CD4-positive, CD25-positive, alpha-beta regulatory T cell (primary cell): ENCODE data around the gene GYS1. TPM values are rescaled to one million over a fixed set of nuclear protein-coding genes. Genes with fewer than 3 reads are reported as not detected.
A peak's percentile ranks its signal among the peaks of the same experiment; 100 is the strongest.

Experiments
- ATAC-seq, 2 donors: fragments of 150-1000 bp; cut with Tn5 transposase; one replicate each; pipeline ENCODE4 v1.10.0; 2021; ENCODE audit warnings: low read depth in 2 of 2, moderate number of reproducible peaks in 2 of 2, moderate library complexity in 1 of 2
- DNase-seq, 3 donors: peaks; one replicate each; pipeline versions ENCODE4 v3.0.0 to v3.0.0-alpha.2; 2012 to 2022; ENCODE audit warnings: mixed read lengths in 1 of 3
- H3K27ac ChIP-seq: one replicate; pipeline ENCODE4 v1.7.0; 2013; ENCODE audit warnings: mild to moderate bottlenecking, low read length; ENCODE audit not compliant: insufficient read depth, poor library complexity, severe bottlenecking
- H3K27me3 ChIP-seq: one replicate; pipeline ENCODE4 v1.7.0; 2013; ENCODE audit warnings: low read length; ENCODE audit not compliant: control insufficient read depth, insufficient read depth
- H3K36me3 ChIP-seq: one replicate; pipeline ENCODE4 v1.7.0; 2013; ENCODE audit warnings: mild to moderate bottlenecking, low read length, moderate library complexity; ENCODE audit not compliant: control insufficient read depth, insufficient read depth
- H3K4me1 ChIP-seq: 2 replicates; pipeline ENCODE4 v1.7.0; 2013; ENCODE audit warnings: mild to moderate bottlenecking, low read length; ENCODE audit not compliant: insufficient read depth, control insufficient read depth, poor library complexity, severe bottlenecking
- H3K4me3 ChIP-seq: one replicate; pipeline ENCODE4 v1.7.0; 2013; ENCODE audit warnings: low read depth, mild to moderate bottlenecking, low read length, moderate library complexity
- H3K9me3 ChIP-seq, 2 experiments: 1 replicate in 1 of 2; 2 replicates in 1 of 2; pipeline ENCODE4 v1.7.0; 2013; ENCODE audit warnings: low read length in 2 of 2, mild to moderate bottlenecking in 1 of 2, moderate library complexity in 1 of 2; ENCODE audit not compliant: control insufficient read depth in 2 of 2
- H3K27ac Mint-ChIP-seq, 3 donors: one replicate each; pipeline ENCODE4 v1.8.0; 2020 to 2022; ENCODE audit warnings: mild to moderate bottlenecking in 3 of 3, mixed read lengths in 3 of 3, moderate library complexity in 2 of 3
- H3K27me3 Mint-ChIP-seq: one replicate; pipeline ENCODE4 v1.8.0; 2022; ENCODE audit warnings: mild to moderate bottlenecking, mixed read lengths
- H3K36me3 Mint-ChIP-seq: one replicate; pipeline ENCODE4 v1.8.0; 2020; ENCODE audit warnings: mixed read lengths
- H3K4me1 Mint-ChIP-seq, 4 donors: one replicate each; pipeline ENCODE4 v1.8.0; 2020 to 2022; ENCODE audit warnings: mixed read lengths in 4 of 4, mild to moderate bottlenecking in 1 of 4
- H3K4me3 Mint-ChIP-seq, 4 donors: one replicate each; pipeline ENCODE4 v1.8.0; 2020 to 2022; ENCODE audit warnings: mild to moderate bottlenecking in 4 of 4, mixed read lengths in 4 of 4, moderate library complexity in 3 of 4
- H3K9me3 Mint-ChIP-seq, 7 donors: one replicate each; pipeline ENCODE4 v1.8.0; 2020 to 2022; ENCODE audit warnings: mixed read lengths in 7 of 7, mild to moderate bottlenecking in 3 of 7, moderate library complexity in 2 of 7
- polyA plus RNA-seq, 4 donors: library from polyadenylated mRNA; unstranded; fragments of 300-500 nt; fragmentation: Illumina TruSeq; gene quantifications; one replicate each; pipeline ENCODE4 v1.2.3, GENCODE V29; 2021
- total RNA-seq: library from RNA; stranded (reverse); gene quantifications from one replicate; pipeline ENCODE4 v1.2.3, GENCODE V29; 2022

Gene GYS1
- total and polyA plus RNA-seq, 5 donors from 2014 or later = 24.5 to 37.1 (median 27.6) TPM

DNA sequence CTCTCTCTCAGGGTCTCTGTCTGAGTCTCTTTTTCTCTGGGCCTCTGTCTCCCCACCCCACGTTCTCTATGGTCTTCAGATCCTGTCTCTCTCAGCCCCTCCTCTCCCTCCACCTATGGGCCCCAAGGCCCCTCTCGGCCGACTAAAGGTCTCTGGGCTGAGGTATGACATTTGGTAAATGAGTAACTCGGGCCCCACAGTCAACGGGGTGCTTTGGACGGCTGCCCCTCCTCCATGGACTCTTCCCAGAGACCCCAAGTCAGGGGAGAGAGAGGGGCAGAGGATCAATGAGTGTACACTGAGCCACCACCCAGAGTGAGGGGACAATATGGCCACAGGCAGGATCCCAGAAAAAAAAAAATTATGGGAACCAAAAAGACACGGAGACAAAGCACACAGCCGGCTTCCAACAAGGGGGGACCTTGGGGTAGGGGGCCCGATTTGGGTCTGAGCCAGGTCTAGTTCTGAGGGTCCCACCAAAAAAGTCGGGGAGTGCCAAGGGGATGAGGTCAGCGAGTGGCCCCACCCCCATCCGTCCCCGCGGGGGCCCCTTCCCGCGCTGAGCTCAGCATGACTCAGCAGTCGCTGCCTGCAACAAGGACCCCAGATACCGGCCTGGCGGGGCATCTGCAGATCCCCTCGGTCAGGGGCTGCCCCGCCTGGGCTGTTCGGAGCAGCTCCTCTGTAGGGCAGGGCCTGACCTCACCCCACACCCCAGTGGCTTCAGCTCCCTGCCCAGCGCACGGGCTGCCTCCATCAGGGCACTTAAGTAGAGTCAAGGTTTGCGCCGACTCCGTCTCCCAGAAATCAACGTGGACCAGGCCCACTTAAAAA, 29.5 kb downstream of the GYS1 start:
- Mint-ChIP-seq H3K36me3 (peaks cover 8% of the 10 kb centered on the region), H3K4me3 (peak overlapping the region; percentile 99 to 100 (median 99)), H3K27ac (peak overlapping the region; percentile 94 to 98 (median 95)), H3K4me1 (peaks cover 4 to 67% (median 37%) of the 10 kb centered on the region in 4 donors), H3K9me3 (no peaks in the 10 kb centered on the region), H3K27me3 (peaks cover 7% of the 10 kb centered on the region)
- peak overlapping the region; percentile 82 for H3K27ac ChIP-seq
- no peaks in the 10 kb centered on the region for H3K9me3 ChIP-seq
- DNase-seq (peak in 2 of 3 donors; percentile 47 to 67), ATAC-seq (no peak)
- no peaks in the 10 kb centered on the region for H3K27me3 ChIP-seq
- peak overlapping the region; percentile 61 for H3K4me3 ChIP-seq
- H3K36me3 ChIP-seq = peaks cover 16% of the 10 kb centered on the region
- H3K4me1 ChIP-seq = peaks cover 52% of the 10 kb centered on the region

DNA sequence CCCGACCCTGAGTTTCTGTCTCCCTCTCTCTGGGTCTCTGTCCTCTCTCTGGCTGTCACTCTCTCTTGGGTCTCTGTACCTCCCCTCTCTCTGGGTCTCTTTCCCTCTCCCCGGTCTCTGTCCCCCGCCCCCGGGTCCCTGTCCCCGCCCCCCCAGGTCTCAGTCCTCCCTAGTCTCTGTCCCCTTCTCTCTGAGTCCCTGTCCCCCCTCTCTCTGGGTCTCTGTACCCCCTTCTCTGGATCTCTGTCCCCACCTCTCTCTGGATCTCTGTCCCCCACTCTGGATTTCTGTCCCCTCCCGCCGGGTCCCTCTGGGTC, 30.3 kb downstream of the GYS1 start:
- ATAC-seq = no peak

DNA sequence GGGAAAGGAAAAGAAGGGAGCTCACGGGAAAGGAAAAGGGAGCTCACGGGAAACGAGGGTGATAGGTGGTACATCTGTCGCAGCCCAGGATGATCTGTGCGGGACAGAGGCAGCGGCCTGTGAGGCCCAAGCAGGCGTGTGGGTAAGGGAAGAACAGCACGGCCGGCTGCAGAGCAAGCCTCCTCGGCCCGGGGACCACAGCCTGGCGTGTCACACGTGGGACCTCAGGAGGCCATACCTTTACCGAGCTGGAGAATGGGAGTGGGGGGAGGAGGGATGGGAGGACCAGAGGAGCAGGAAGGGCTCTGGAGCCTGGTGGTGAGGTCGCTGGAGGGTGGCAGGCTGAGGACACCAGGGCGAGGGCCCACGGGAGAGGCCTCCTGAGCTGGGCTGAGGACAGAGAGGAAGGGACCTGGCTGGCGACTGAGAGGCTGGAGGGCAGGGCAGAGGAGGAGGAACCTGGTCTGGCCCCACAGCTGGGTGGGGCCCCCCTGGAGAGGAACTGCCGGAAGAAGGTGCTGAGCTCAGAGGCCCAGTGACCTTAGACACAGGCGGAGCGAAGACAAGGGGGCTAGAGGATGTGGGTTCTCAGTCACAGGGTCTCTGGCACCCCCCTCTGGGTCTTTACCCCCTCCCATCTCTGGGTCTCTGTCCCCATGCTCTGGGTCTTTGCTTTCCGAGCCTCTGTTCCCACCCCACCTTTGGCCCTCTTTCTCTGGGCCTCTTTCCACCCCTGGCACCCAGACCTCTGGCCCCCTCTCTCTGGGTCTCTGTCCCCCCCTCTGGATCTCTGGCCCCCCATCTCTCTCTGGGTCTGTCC, 30.9 kb downstream of the GYS1 start:
- Histone ChIP-seq H3K27me3 (no peaks in the 10 kb centered on the region), H3K27ac (peak overlapping the region; percentile 82), H3K4me3 (no peak overlapping the region), H3K4me1 (peaks cover 52% of the 10 kb centered on the region), H3K36me3 (peaks cover 14% of the 10 kb centered on the region), H3K9me3 (no peaks in the 10 kb centered on the region)
- Mint-ChIP-seq H3K4me3 (peak overlapping the region; percentile 47 to 84 (median 66)), H3K9me3 (no peaks in the 10 kb centered on the region), H3K27me3 (peaks cover 7% of the 10 kb centered on the region), H3K36me3 (peaks cover 9% of the 10 kb centered on the region), H3K27ac (peak overlapping the region; percentile 79 to 98 (median 86)), H3K4me1 (peaks cover 4 to 73% (median 44%) of the 10 kb centered on the region in 4 donors)
- peak in 1 of 3 donors; percentile 78 for DNase-seq
- peak in 1 of 2 donors; percentile 23 for ATAC-seq

More for the DNA sequence above, 30.3 kb downstream of the GYS1 start:
- Mint-ChIP-seq H3K36me3 (peaks cover 4% of the 10 kb centered on the region), H3K27me3 (peaks cover 7% of the 10 kb centered on the region), H3K9me3 (no peaks in the 10 kb centered on the region), H3K27ac (peak overlapping the region; percentile 79 to 98 (median 95)), H3K4me3 (peak overlapping the region in 3 of 4 donors; percentile 22 to 99 (median 79)), H3K4me1 (peaks cover 4 to 72% (median 39%) of the 10 kb centered on the region in 4 donors)
- H3K36me3 ChIP-seq = peaks cover 17% of the 10 kb centered on the region
- peak overlapping the region; percentile 82 for H3K27ac ChIP-seq
- H3K4me3 ChIP-seq = no peak overlapping the region
- H3K27me3 ChIP-seq = no peaks in the 10 kb centered on the region
- DNase-seq = no peak
- no peaks in the 10 kb centered on the region for H3K9me3 ChIP-seq
- H3K4me1 ChIP-seq = peaks cover 52% of the 10 kb centered on the region

DNA sequence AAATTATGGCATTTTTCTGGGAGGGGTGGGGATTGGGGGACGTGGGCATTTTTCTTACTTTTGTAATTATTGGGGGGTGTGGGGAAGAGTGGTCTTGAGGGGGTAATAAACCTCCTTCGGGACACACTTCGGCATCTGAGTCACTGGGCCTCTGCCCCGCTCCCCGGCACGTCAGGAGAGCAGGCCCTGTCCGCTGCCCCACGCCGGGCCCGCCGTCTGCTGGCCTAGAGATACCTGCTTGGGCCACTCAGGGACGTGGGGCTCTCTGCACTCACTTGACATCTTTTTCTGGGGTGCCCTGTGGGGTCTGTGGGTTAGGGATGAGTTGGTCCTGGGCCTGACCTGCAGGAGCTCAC, 31.5 kb downstream of the GYS1 start:
- Histone ChIP-seq H3K27me3 (no peaks in the 10 kb centered on the region), H3K4me3 (no peak overlapping the region), H3K9me3 (no peaks in the 10 kb centered on the region), H3K27ac (peak overlapping the region; percentile 82), H3K36me3 (peaks cover 9% of the 10 kb centered on the region), H3K4me1 (peaks cover 50% of the 10 kb centered on the region)
- Mint-ChIP-seq H3K27ac (peak overlapping the region; percentile 79 to 98 (median 86)), H3K36me3 (peaks cover 12% of the 10 kb centered on the region), H3K4me3 (peak overlapping the region; percentile 37 to 84 (median 63)), H3K9me3 (no peaks in the 10 kb centered on the region), H3K4me1 (peaks cover 4 to 70% (median 48%) of the 10 kb centered on the region in 4 donors), H3K27me3 (peaks cover 7% of the 10 kb centered on the region)
- DNase-seq (no peak), ATAC-seq (no peak)

DNA sequence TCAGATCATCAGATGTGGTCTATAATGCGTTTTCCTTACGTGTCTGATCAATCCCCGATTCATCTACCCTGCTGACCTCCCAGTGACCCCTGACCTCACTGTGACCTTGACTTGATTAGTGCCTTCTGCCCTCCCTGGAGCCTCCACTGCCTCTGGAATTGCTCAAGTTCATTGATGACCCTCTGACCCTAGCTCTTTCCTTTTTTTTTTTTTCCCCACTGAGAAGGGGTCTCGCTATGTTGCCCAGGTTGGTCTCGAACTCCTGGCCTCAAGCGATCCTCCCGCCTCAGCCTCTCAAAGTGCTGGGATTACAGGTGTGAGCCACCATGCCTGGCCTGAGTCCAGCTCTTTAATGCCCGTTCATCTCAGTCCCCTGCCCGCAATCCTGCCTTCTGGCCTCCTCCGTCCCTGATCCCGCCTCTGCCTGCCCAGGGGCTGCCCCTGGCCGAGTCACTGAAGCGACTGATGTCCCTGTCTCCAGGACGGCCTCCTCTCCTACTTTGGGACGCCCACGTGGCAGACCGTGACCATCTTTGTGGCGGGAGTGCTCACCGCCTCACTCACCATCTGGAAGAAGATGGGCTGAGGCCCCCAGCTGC, 32.0 kb downstream of the GYS1 start:
- no peaks in the 10 kb centered on the region for H3K9me3 ChIP-seq

DNA sequence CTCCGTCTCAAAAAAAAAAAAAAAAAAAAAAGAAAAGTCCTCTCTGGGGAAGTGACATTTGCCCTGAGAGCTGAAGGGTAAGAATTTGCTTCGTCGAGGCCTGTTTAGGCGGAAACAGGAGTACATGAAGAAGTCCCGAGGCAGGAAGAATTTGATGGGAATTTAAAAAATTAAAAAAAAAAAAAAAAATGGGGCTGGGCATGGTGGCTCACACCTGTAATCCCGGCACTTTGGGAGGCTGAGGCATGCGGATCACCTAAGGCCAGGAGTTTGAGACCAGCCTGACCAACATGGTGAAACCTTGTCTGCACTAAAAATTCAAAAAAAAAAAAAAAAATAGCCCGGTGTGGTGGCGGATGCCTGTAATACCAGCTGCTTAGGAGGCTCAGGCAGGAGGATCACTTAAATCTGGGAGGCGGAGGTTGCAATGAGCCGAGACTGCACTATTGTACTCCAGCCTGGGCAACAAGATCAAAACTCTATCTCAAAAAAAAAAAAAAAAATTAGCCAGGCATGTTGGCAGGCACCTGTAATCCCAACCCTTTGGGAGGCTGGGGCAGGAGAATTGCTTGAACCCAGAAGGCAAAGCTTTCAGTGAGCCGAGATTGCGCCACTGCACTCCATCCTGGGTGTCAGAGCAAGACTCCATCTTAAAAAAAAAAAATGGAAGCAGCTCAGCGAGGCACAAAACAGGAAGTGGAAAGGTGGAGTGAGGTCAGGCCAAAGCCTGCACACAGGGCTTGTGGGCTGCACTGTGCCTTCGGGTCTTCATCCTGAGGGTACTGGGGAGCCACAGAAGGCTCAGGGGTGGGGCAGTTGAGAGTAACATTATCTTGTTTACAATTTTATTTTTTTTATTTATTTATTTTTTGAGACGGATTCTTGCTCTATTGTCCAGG, 33.5 kb downstream of the GYS1 start:
- DNase-seq (peak in 1 of 3 donors; percentile 61), ATAC-seq (no peak)
- H3K27me3 ChIP-seq = no peaks in the 10 kb centered on the region
- H3K4me3 ChIP-seq = no peak overlapping the region
- H3K9me3 Mint-ChIP-seq = no peaks in the 10 kb centered on the region
- peaks cover 45% of the 10 kb centered on the region for H3K4me1 ChIP-seq
- H3K27ac ChIP-seq = no peak overlapping the region
- H3K27me3 Mint-ChIP-seq = peaks cover 2% of the 10 kb centered on the region
- H3K9me3 ChIP-seq = no peaks in the 10 kb centered on the region
- H3K4me3 Mint-ChIP-seq = peak overlapping the region in 1 of 4 donors; percentile 65
- peaks cover 8% of the 10 kb centered on the region for H3K36me3 ChIP-seq
- H3K27ac Mint-ChIP-seq = no peak overlapping the region
- peaks cover 12% of the 10 kb centered on the region for H3K36me3 Mint-ChIP-seq
- peaks cover 4 to 64% (median 43%) of the 10 kb centered on the region in 4 donors for H3K4me1 Mint-ChIP-seq

More for the DNA sequence above, 32.0 kb downstream of the GYS1 start:
- H3K36me3 ChIP-seq = peaks cover 7% of the 10 kb centered on the region
- no peak overlapping the region for H3K4me3 ChIP-seq
- H3K27ac ChIP-seq = no peak overlapping the region
- Mint-ChIP-seq H3K36me3 (peaks cover 15% of the 10 kb centered on the region), H3K27ac (peak overlapping the region in 2 of 3 donors; percentile 20 to 98), H3K4me1 (peaks cover 4 to 68% (median 48%) of the 10 kb centered on the region in 4 donors), H3K9me3 (no peaks in the 10 kb centered on the region), H3K4me3 (peak overlapping the region in 2 of 4 donors; percentile 33 to 84), H3K27me3 (peaks cover 7% of the 10 kb centered on the region)
- DNase-seq (no peak), ATAC-seq (no peak)
- H3K27me3 ChIP-seq = no peaks in the 10 kb centered on the region
- peaks cover 47% of the 10 kb centered on the region for H3K4me1 ChIP-seq

DNA sequence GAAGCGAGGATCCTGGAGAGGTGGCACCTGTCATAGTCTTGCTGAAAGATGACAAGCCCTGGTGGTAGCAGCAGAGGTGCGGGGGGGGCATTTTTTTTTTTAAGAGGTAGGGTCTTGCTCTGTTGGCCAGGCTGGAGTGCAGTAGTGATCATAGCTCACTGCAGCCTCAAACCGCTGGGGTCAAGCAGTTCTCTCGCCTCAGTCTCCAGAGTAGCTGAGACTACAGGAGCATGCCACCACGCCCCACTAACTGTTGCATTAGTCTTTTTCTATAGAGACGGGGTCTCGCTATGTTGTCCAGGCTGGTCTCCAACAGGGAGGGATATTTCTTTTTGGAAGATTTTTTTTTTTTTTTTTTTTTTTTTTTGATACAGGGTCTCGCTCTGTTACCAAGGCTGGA, 35.1 kb downstream of the GYS1 start:
- no peaks in the 10 kb centered on the region for H3K9me3 Mint-ChIP-seq
- peak overlapping the region in 2 of 4 donors; percentile 69 to 85 for H3K4me3 Mint-ChIP-seq

More for the DNA sequence above, 35.1 kb downstream of the GYS1 start:
- H3K27me3 Mint-ChIP-seq = peaks cover 5% of the 10 kb centered on the region
- DNase-seq (no peak), ATAC-seq (no peak)
- H3K9me3 ChIP-seq = no peaks in the 10 kb centered on the region
- peaks cover 0 to 54% (median 33%) of the 10 kb centered on the region in 4 donors for H3K4me1 Mint-ChIP-seq
- H3K27me3 ChIP-seq = no peaks in the 10 kb centered on the region
- peaks cover 8% of the 10 kb centered on the region for H3K36me3 ChIP-seq
- peak overlapping the region in 1 of 3 donors; percentile 32 for H3K27ac Mint-ChIP-seq
- peaks cover 12% of the 10 kb centered on the region for H3K36me3 Mint-ChIP-seq
- no peak overlapping the region for H3K27ac ChIP-seq
- H3K4me1 ChIP-seq = peaks cover 33% of the 10 kb centered on the region
- H3K4me3 ChIP-seq = no peak overlapping the region
